ENCODE measurements around the gene TRIM26. TPM values are rescaled to one million over a fixed set of nuclear protein-coding genes. Genes with fewer than 3 reads are reported as not detected.

TRIM26 gene
- total and polyA plus RNA-seq, 2 of the 13 experiments (the other 11 are each of a cell fraction or from before 2014, with no cell fraction given), result 27.1 to 38.7 TPM

GRCh38 chr6:30213957-30214656, 901 bp upstream of the TRIM26 start (continued):
- TF ChIP-seq ZZZ3 (CRISPR knock-in tag; IDR thresholded peaks at IDR 0.05; ENCODE audit: borderline replicate concordance), result no peak; the same call in 1 of the 2 replicates
- no peak for TF ChIP-seq ZBTB39 (CRISPR knock-in tag; IDR thresholded peaks at IDR 0.05)
- TF ChIP-seq NCOA5 (CRISPR knock-in tag; IDR thresholded peaks at IDR 0.05), result no peak
- no peak for TF ChIP-seq GATAD2A (CRISPR knock-in tag; IDR thresholded peaks at IDR 0.05)
- TF ChIP-seq ZBTB43 (CRISPR knock-in tag; conservative IDR thresholded peaks at IDR 0.05), result peak; percentile 32; the same call in 1 of the 2 replicates
- peak; percentile 97 for TF ChIP-seq DBP (CRISPR knock-in tag; IDR thresholded peaks at IDR 0.05; ENCODE audit: not compliant biosample characterization)
- peak; percentile 85 for TF ChIP-seq ZNF768 (CRISPR knock-in tag; IDR thresholded peaks at IDR 0.05)
- peak; percentile 49; the same call in 1 of the 2 replicates for TF ChIP-seq ZNF263 (CRISPR knock-in tag; IDR thresholded peaks at IDR 0.05)
- 0 out of 2 replicates have a peak, but pooled peaks have one; percentile 91 for TF ChIP-seq THYN1 (CRISPR knock-in tag; IDR thresholded peaks at IDR 0.05; ENCODE audit: borderline replicate concordance, low read depth)
- TF ChIP-seq ASH2L (IDR thresholded peaks at IDR 0.05; ENCODE audit: insufficient read length, low read depth, low read length), result peak; percentile 12
- TF ChIP-seq FUBP1 (CRISPR knock-in tag; IDR thresholded peaks at IDR 0.05; ENCODE audit: borderline replicate concordance), result no peak
- TF ChIP-seq RBAK (CRISPR knock-in tag; IDR thresholded peaks at IDR 0.05), result peak; percentile 69; the same call in 1 of the 2 replicates
- no peak for TF ChIP-seq IRF1 (CRISPR knock-in tag; IDR thresholded peaks at IDR 0.05; ENCODE audit: low read depth)
- no peak; the same call in 1 of the 2 replicates for TF ChIP-seq ZNF616 (CRISPR knock-in tag; IDR thresholded peaks at IDR 0.05; ENCODE audit: low read depth)
- no peak for TF ChIP-seq ZNF605 (CRISPR knock-in tag; IDR thresholded peaks at IDR 0.05)
- TF ChIP-seq NR2C2 (CRISPR knock-in tag; IDR thresholded peaks at IDR 0.05; ENCODE audit: borderline replicate concordance), result no peak
- TF ChIP-seq SALL1 (CRISPR knock-in tag; IDR thresholded peaks at IDR 0.05), result peak; percentile 92
- 0 out of 2 replicates have a peak, but pooled peaks have one; percentile 41 for TF ChIP-seq HHEX (CRISPR knock-in tag; IDR thresholded peaks at IDR 0.05)
- TF ChIP-seq SOX6 (IDR thresholded peaks at IDR 0.05), result no peak
- TF ChIP-seq SOX6 (CRISPR knock-in tag; IDR thresholded peaks at IDR 0.05), result peak; percentile 79
- no peak for TF ChIP-seq SNRNP70 (IDR thresholded peaks at IDR 0.05; ENCODE audit: low read depth, low read length)
- TF ChIP-seq ATF7-NPFF (CRISPR knock-in tag; IDR thresholded peaks at IDR 0.05; ENCODE audit: low read depth), result peak; percentile 58; the same call in 1 of the 2 replicates
- TF ChIP-seq ZNF136 (CRISPR knock-in tag; IDR thresholded peaks at IDR 0.05; ENCODE audit: low read depth), result no peak; the same call in 1 of the 2 replicates
